Neural cell (in vitro differentiated cells): Measurements from ENCODE around the gene KCNT1.

Source experiments
- EP300 ChIP-seq: fragments of 450-650 bp; conservative IDR thresholded peaks from 2 replicates; pipeline ENCODE4 v1.6.1; 2014; ENCODE audit warnings: antibody characterized with exemption, mild to moderate bottlenecking, moderate library complexity; ENCODE audit not compliant: poor library complexity, severe bottlenecking
- EZH2 ChIP-seq: fragments of 200-600, 300-800 bp; shearing (Covaris generic), sonication (generic); IDR thresholded peaks from 2 replicates; pipeline ENCODE4 v1.6.1; 2014; ENCODE audit warnings: antibody characterized with exemption, low read length, borderline replicate concordance, mild to moderate bottlenecking; ENCODE audit not compliant: insufficient read depth, poor library complexity, severe bottlenecking
- MXI1 ChIP-seq: fragments of 450-650 bp; conservative IDR thresholded peaks from 2 replicates; pipeline ENCODE4 v1.6.1; 2014; ENCODE audit warnings: antibody characterized with exemption, mild to moderate bottlenecking; ENCODE audit not compliant: poor library complexity, severe bottlenecking
- POLR2AphosphoS5 ChIP-seq: IDR thresholded peaks from 2 replicates; pipeline ENCODE4 v1.6.1; 2012
- RAD21 ChIP-seq: fragments of 450-650 bp; conservative IDR thresholded peaks from 2 replicates; pipeline ENCODE4 v1.6.1; 2014; ENCODE audit warnings: antibody characterized with exemption, mild to moderate bottlenecking, moderate library complexity
- REST ChIP-seq: IDR thresholded peaks from 2 replicates; pipeline ENCODE4 v1.6.1; 2012; ENCODE audit warnings: borderline replicate concordance
- SMC3 ChIP-seq: fragments of 450-650 bp; conservative IDR thresholded peaks from 2 replicates; pipeline ENCODE4 v1.6.1; 2014; ENCODE audit warnings: antibody characterized with exemption, mild to moderate bottlenecking, moderate library complexity; ENCODE audit not compliant: poor library complexity
- TAF1 ChIP-seq: IDR thresholded peaks from 2 replicates; pipeline ENCODE4 v1.6.1; 2012; ENCODE audit warnings: low read depth
- TF ChIP-seq, protein P1 (sequence below): fragments of 450-650 bp; IDR thresholded peaks from 2 replicates; pipeline ENCODE4 v1.5.1; 2014; ENCODE audit warnings: antibody characterized with exemption, mild to moderate bottlenecking, moderate library complexity; ENCODE audit not compliant: poor library complexity, severe bottlenecking

DNA sequence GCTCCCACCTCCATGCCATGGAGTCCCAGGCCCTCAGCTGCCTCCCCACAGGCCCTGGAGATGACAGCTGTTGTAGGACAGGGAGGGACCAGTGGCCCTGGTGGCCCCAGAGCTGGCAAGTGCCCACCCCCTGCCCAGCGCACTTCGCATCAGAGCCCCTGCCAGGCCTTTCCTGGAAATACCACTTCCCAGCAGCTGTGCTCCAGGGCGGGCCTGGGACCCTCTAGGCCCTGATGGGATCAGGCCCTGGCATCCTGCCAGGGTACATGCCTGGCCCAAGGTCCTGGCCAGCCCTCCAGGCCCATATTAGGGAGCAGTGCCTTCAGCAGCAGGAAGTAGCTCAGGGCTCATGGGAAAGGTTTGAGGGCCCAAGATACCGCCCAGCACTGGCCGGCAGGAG, 2.5 kb downstream of the KCNT1 start:
- TF ChIP-seq, protein P1, sequence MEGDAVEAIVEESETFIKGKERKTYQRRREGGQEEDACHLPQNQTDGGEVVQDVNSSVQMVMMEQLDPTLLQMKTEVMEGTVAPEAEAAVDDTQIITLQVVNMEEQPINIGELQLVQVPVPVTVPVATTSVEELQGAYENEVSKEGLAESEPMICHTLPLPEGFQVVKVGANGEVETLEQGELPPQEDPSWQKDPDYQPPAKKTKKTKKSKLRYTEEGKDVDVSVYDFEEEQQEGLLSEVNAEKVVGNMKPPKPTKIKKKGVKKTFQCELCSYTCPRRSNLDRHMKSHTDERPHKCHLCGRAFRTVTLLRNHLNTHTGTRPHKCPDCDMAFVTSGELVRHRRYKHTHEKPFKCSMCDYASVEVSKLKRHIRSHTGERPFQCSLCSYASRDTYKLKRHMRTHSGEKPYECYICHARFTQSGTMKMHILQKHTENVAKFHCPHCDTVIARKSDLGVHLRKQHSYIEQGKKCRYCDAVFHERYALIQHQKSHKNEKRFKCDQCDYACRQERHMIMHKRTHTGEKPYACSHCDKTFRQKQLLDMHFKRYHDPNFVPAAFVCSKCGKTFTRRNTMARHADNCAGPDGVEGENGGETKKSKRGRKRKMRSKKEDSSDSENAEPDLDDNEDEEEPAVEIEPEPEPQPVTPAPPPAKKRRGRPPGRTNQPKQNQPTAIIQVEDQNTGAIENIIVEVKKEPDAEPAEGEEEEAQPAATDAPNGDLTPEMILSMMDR = no peak
- TF ChIP-seq RAD21 = no peak
- no peak for TF ChIP-seq EZH2
- no peak for TF ChIP-seq EP300
- TF ChIP-seq REST = no peak
- TF ChIP-seq POLR2AphosphoS5 = no peak
- TF ChIP-seq TAF1 = no peak
- no peak for TF ChIP-seq MXI1
- no peak for TF ChIP-seq SMC3
